Activated CD8-positive, alpha-beta T cell treated with anti-CD3 and anti-CD28 coated beads for 36 hours (primary cell): Measurements from ENCODE around the gene HEXD. TPM values are rescaled to one million over a fixed set of nuclear protein-coding genes. Genes with fewer than 3 reads are reported as not detected.

ENCODE experiments used
- ATAC-seq: fragments of 200-7000 bp; cut with Tn5 transposase; one replicate; pipeline ENCODE4 v1.10.0; 2021; ENCODE audit warnings: mild to moderate bottlenecking, moderate library complexity
- CTCF ChIA-PET: fragments of 350-600 bp; sonication (Branson Sonifier 250); formaldehyde crosslinking; loops from one replicate; lab custom pipeline; 2021; ENCODE audit warnings: antibody characterized with exemption; lab: Charles Lee
- POLR2A ChIA-PET: fragments of 350-600 bp; sonication (Branson Sonifier 250); formaldehyde crosslinking; loops from one replicate; lab custom pipeline; 2021; ENCODE audit warnings: antibody characterized with exemption; lab: Charles Lee
- DNase-seq: peaks from one replicate; pipeline ENCODE4 v3.0.0-alpha.2; 2020
- H3K27ac Mint-ChIP-seq: one replicate; pipeline ENCODE4 v1.8.0; 2021; ENCODE audit warnings: mild to moderate bottlenecking, mixed read lengths
- H3K27me3 Mint-ChIP-seq: one replicate; pipeline ENCODE4 v1.8.0; 2021; ENCODE audit warnings: mixed read lengths
- H3K36me3 Mint-ChIP-seq: one replicate; pipeline ENCODE4 v1.8.0; 2021; ENCODE audit warnings: low read depth, mixed read lengths
- H3K4me1 Mint-ChIP-seq: one replicate; pipeline ENCODE4 v1.8.0; 2021; ENCODE audit warnings: low read depth, mixed read lengths
- H3K4me3 Mint-ChIP-seq: one replicate; pipeline ENCODE4 v1.8.0; 2021; ENCODE audit warnings: mild to moderate bottlenecking, moderate library complexity, mixed read lengths
- H3K9me3 Mint-ChIP-seq: one replicate; pipeline ENCODE4 v1.8.0; 2021; ENCODE audit warnings: mixed read lengths
- CTCF ChIP-seq: fragments of 200-600 bp; IDR thresholded peaks from one replicate; pipeline ENCODE4 v1.8.0; 2022; ENCODE audit warnings: antibody characterized with exemption, mild to moderate bottlenecking
- intact Hi-C: fragments of 100-400 bp; cut with micrococcal nuclease; formaldehyde crosslinking; loops from one replicate; pipeline ENCODE4 v1.10.0; 2022
- total RNA-seq, 2 experiments: library from RNA; stranded (reverse); gene quantifications; one replicate each; pipeline ENCODE4 v1.2.3, GENCODE V29; 2021

The HEXD gene
- total RNA-seq, 2 experiments from 2014 or later = 21.8 to 21.9 TPM

- DNase-seq (no peak), ATAC-seq (no peak)
- no peak for TF ChIP-seq CTCF
- intact Hi-C loops = no loop called here
- no peaks in the 10 kb centered on the region for H3K9me3 Mint-ChIP-seq
- ChIA-PET CTCF (interaction anchor here (1.1 kb wide), 1 partner anchor 12 kb away, joined by 3 read pairs; no protein-coding TSS in a partner anchor), POLR2A (no interaction called here)
- peaks cover 8% of the 10 kb centered on the region for H3K4me1 Mint-ChIP-seq
- no peaks in the 10 kb centered on the region for H3K27me3 Mint-ChIP-seq
- peaks cover 34% of the 10 kb centered on the region for H3K36me3 Mint-ChIP-seq
- H3K4me3 Mint-ChIP-seq = no peak overlapping the region
- peak overlapping the region; percentile 37 for H3K27ac Mint-ChIP-seq
Observed at GRCh38 chr17:82463925-82464566, 45.9 kb downstream of the HEXD start.

- H3K4me1 Mint-ChIP-seq = peaks cover 6% of the 10 kb centered on the region
- CTCF ChIA-PET = interaction anchor here (1.1 kb wide), 1 partner anchor 12 kb away, joined by 3 read pairs; no protein-coding TSS in a partner anchor
- TF ChIP-seq CTCF = no peak
- DNase-seq (no peak), ATAC-seq (no peak)
- no peaks in the 10 kb centered on the region for H3K27me3 Mint-ChIP-seq
- intact Hi-C loops = no loop called here
- H3K9me3 Mint-ChIP-seq = no peaks in the 10 kb centered on the region
- H3K36me3 Mint-ChIP-seq = peaks cover 38% of the 10 kb centered on the region
- no peak overlapping the region for H3K27ac Mint-ChIP-seq
- POLR2A ChIA-PET = no interaction called here
- H3K4me3 Mint-ChIP-seq = no peak overlapping the region
Observed at GRCh38 chr17:82464567-82464929, 46.4 kb downstream of the HEXD start.

- peak overlapping the region; percentile 18 for H3K27ac Mint-ChIP-seq
- POLR2A ChIA-PET = no interaction called here
- ATAC-seq (peak; percentile 34), DNase-seq (peak; percentile 33)
- CTCF ChIA-PET = interaction anchor here (1.1 kb wide), 1 partner anchor 11 kb away, joined by 3 read pairs; no protein-coding TSS in a partner anchor
- no peaks in the 10 kb centered on the region for H3K9me3 Mint-ChIP-seq
- TF ChIP-seq CTCF = no peak
- H3K4me3 Mint-ChIP-seq = no peak overlapping the region
- H3K27me3 Mint-ChIP-seq = no peaks in the 10 kb centered on the region
- intact Hi-C loops = no loop called here
- peaks cover 40% of the 10 kb centered on the region for H3K36me3 Mint-ChIP-seq
- H3K4me1 Mint-ChIP-seq = peaks cover 6% of the 10 kb centered on the region
Observed at GRCh38 chr17:82465023-82465603, 47.0 kb downstream of the HEXD start.

- Mint-ChIP-seq H3K27ac (no peak overlapping the region), H3K9me3 (no peaks in the 10 kb centered on the region), H3K27me3 (no peaks in the 10 kb centered on the region), H3K4me3 (no peak overlapping the region), H3K4me1 (peaks cover 6% of the 10 kb centered on the region), H3K36me3 (peaks cover 34% of the 10 kb centered on the region)
- TF ChIP-seq CTCF = no peak
- DNase-seq = no peak
- no peak for ATAC-seq
- POLR2A ChIA-PET = no interaction called here
- CTCF ChIA-PET = no interaction called here
- intact Hi-C loops = no loop called here
Observed at GRCh38 chr17:82468692-82469091, 50.5 kb downstream of the HEXD start.

GRCh38 chr17:82470065-82470464 lies 51.9 kb downstream of the HEXD start:
- CTCF ChIA-PET = no interaction called here
- Mint-ChIP-seq H3K9me3 (no peaks in the 10 kb centered on the region), H3K4me1 (peaks cover 1% of the 10 kb centered on the region), H3K27ac (no peak overlapping the region), H3K36me3 (peaks cover 24% of the 10 kb centered on the region), H3K4me3 (no peak overlapping the region), H3K27me3 (no peaks in the 10 kb centered on the region)
- POLR2A ChIA-PET = interaction anchor here (0.6 kb wide), 1 partner anchor 46 kb away, joined by 3 read pairs; no protein-coding TSS in a partner anchor
- DNase-seq (no peak), ATAC-seq (no peak)
- TF ChIP-seq CTCF = no peak
- intact Hi-C loops = no loop called here
